PFSK-1 (cell line): Measurements from ENCODE around the gene PPP4R3B.

Source experiments
- FOXP2 ChIP-seq: optimal IDR thresholded peaks from 2 replicates; pipeline ENCODE3; 2011; ENCODE audit warnings: borderline replicate concordance, control low read depth, inconsistent platforms; ENCODE audit not compliant: insufficient read depth; ENCODE audit errors: extremely low read length, extremely low read depth
- POLR2AphosphoS5 ChIP-seq: IDR thresholded peaks from 2 replicates; pipeline ENCODE4 v1.6.1; 2012; ENCODE audit warnings: low read depth, mild to moderate bottlenecking, control low read depth, low read length, moderate library complexity
- REST ChIP-seq, 2 experiments: IDR thresholded peaks; 2 replicates each; pipeline versions ENCODE4 v1.6.1 to v1.8.0; 2011 to 2012; ENCODE audit warnings: low read depth in 2 of 2, low read length in 2 of 2, control low read depth in 1 of 2, inconsistent platforms in 1 of 2, mild to moderate bottlenecking in 1 of 2, moderate library complexity in 1 of 2; ENCODE audit not compliant: insufficient read depth in 1 of 2
- SIN3A ChIP-seq: IDR thresholded peaks from 2 replicates; pipeline ENCODE4 v1.6.1; 2012; ENCODE audit warnings: mild to moderate bottlenecking, low read length, moderate library complexity, borderline replicate concordance; ENCODE audit not compliant: insufficient read depth
- TAF1 ChIP-seq: IDR thresholded peaks from 2 replicates; pipeline ENCODE4 v1.6.1; 2012; ENCODE audit warnings: low read length, control low read depth, borderline replicate concordance; ENCODE audit not compliant: insufficient read depth

PPP4R3B gene

DNA sequence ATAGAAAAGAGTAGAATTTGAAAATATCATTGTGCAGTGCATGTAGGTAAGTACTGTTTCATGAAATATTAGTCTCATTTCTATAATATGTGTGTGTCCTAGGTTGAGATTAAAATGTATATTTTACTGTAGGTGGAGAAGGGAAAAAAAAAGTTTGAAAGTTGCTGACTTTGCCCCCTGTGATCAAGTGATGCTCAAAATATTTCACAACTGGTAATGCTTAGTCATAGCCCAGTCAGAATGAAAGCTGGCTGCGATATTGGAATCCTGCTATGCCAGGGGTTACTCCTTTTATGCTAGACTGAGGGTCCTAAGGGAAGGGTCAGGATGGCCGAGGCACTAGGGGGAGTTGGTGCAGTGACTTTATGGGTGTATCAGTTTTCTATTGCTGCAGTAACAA, 117.4 kb downstream of the PPP4R3B start:
- TF ChIP-seq TAF1 (no peak), SIN3A (no peak), FOXP2 (no peak), REST (IDR thresholded peaks at IDR 0.05; ENCODE audit: insufficient read depth in 1 of 2, low read depth in 2 of 2, low read length in 2 of 2) (no peak)

DNA sequence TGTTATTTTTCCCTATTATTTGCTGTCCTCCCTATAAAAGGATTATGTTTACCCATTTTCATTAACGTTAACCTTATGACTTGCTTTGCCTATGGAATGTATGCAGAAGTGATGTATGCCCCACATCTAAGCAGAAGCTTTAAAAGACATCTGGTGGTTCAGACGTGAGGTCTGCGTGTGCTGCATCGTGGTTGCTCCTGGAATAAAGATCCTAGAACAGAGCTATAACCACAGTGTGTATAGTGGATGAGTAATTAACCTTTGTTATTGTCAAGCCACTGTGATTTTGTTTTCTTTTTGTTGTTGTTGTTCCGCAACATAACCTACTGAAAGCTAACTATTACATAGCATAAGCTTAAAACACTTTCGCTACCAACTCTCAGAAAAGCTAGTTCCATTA, 118.8 kb downstream of the PPP4R3B start:
- no peak for TF ChIP-seq FOXP2
- no peak for TF ChIP-seq SIN3A
- no peak for TF ChIP-seq TAF1
- no peak for TF ChIP-seq POLR2AphosphoS5
- no peak for TF ChIP-seq REST (IDR thresholded peaks at IDR 0.05; ENCODE audit: insufficient read depth in 1 of 2, low read depth in 2 of 2, low read length in 2 of 2)
